Upper lobe of left lung (tissue), 6 donors: ENCODE data around the gene SEMA7A. TPM values are rescaled to one million over a fixed set of nuclear protein-coding genes. Genes with fewer than 3 reads are reported as not detected.

Experiments used
- ATAC-seq, 2 donors: fragments of 200-7000 bp; cut with Tn5 transposase; one replicate each; pipeline ENCODE4 v1.9.1; 2022; ENCODE audit warnings: mild to moderate bottlenecking in 2 of 2, moderate library complexity in 2 of 2; ENCODE audit not compliant: low FRiP score in 2 of 2
- DNase-seq, 2 donors: peaks; one replicate each; pipeline ENCODE4 v3.0.0-alpha.2; 2019 to 2020
- H3K27ac ChIP-seq, 4 donors: fragments of 200-600 bp; sonication (generic); one replicate each; pipeline ENCODE4 v1.5.1; 2016 to 2019
- H3K27me3 ChIP-seq, 4 donors: fragments of 200-600 bp; sonication (generic); one replicate each; pipeline ENCODE4 v1.5.1; 2017 to 2019
- H3K36me3 ChIP-seq, 4 donors: fragments of 200-600 bp; sonication (generic); one replicate each; pipeline ENCODE4 v1.5.1; 2016 to 2019
- H3K4me1 ChIP-seq, 4 donors: fragments of 200-600 bp; sonication (generic); one replicate each; pipeline ENCODE4 v1.5.1; 2018 to 2019
- H3K4me3 ChIP-seq, 4 donors: fragments of 200-600 bp; sonication (generic); one replicate each; pipeline ENCODE4 v1.5.1; 2017 to 2019; ENCODE audit warnings: mild to moderate bottlenecking in 2 of 4, moderate library complexity in 1 of 4
- H3K9me3 ChIP-seq, 4 donors: fragments of 200-600 bp; sonication (generic); one replicate each; pipeline ENCODE4 v1.5.1; 2018 to 2019
- EP300 ChIP-seq, 4 donors: sonication (generic); formaldehyde crosslinking; IDR thresholded peaks; one replicate each; pipeline ENCODE4 v1.5.1; 2017; ENCODE audit warnings: antibody characterized with exemption in 4 of 4, control low read depth in 2 of 4
- POLR2A ChIP-seq, 4 donors: fragments of 450-650 bp; IDR thresholded peaks; one replicate each; pipeline ENCODE4 v1.5.1; 2016 to 2017; ENCODE audit warnings: antibody characterized with exemption in 4 of 4, mild to moderate bottlenecking in 2 of 4
- POLR2AphosphoS5 ChIP-seq, 2 donors: sonication (generic); formaldehyde crosslinking; IDR thresholded peaks; one replicate each; pipeline ENCODE4 v1.5.1; 2017; ENCODE audit warnings: antibody characterized with exemption in 2 of 2
- WGBS, 2 donors: methylation state at CpG; one replicate each; pipeline ENCODE4 v1.1.5; 2017 to 2018; 5-methylcytosine and 5-hydroxymethylcytosine counted together
- total RNA-seq, 6 donors: library from RNA; depleted of rRNA in 4 of 6; stranded (reverse); fragments of >200 nt in 4 of 6; gene quantifications; one replicate each; pipeline versions ENCODE4 v1.1.0 to v1.2.1, GENCODE V29; 2016 to 2021
- TF ChIP-seq, protein P1 (sequence below), 6 experiments: fragments of 450-650 bp in 4 of 6; fragments of 200-600 bp in 2 of 6; sonication (generic) in 2 of 6; IDR thresholded peaks; one replicate each; pipeline ENCODE4 v1.5.1; 2016 to 2019; ENCODE audit warnings: antibody characterized with exemption in 6 of 6
- donor health status: DM: no; HTN: no; CAD: no; lungs with moderate emphysema.
- donor health status: DM: no; HTN: yes; CAD: no; lungs with severe emphysema.

Gene SEMA7A
- total RNA-seq, 6 donors from 2014 or later, result 1.0 to 9.1 (median 5.3) TPM

DNA sequence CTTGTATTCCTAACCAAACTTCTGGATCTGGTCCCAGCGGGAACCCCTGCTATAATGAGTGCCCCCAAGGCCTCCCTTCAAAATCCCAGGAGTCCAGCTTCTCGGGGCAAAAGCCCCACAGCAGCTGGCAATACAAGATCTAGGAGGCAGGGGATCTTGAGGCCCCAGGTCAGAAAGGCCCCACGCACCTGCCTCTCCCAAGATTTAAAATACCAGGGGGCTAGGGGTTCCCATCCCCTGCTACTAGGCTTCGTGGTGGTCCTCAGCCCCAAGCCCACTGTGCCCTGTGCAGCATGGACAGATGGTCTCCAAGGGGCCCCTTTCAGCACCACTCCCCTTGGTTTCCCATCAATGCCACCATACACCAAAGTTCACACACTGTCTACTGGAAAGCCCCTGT, 50.5 kb downstream of the SEMA7A start:
- WGBS, 2 donors, result 83 to 97% methylated on average over 2 to 4 of the region's 4 CpGs
- Histone ChIP-seq H3K27ac (peak overlapping the region in 1 of 4 donors; percentile 29), H3K36me3 (no peaks in the 10 kb centered on the region), H3K4me1 (peaks cover 17 to 40% (median 31%) of the 10 kb centered on the region in 4 donors), H3K9me3 (no peaks in the 10 kb centered on the region), H3K27me3 (no peaks in the 10 kb centered on the region), H3K4me3 (no peak overlapping the region)
- TF ChIP-seq POLR2AphosphoS5 (IDR thresholded peaks at IDR 0.05) (no peak), POLR2A (IDR thresholded peaks at IDR 0.05) (no peak)
- ATAC-seq (no peak), DNase-seq (no peak)

- peak; percentile 88 to 90 for ATAC-seq
- WGBS, 2 donors, result 40 to 59% methylated on average over 9 to 13 of the region's 13 CpGs
These were observed 51.5 kb downstream of the SEMA7A start for GRCh38 chr15:74382004-74382816.

GRCh38 chr15:74381481-74381880, 52.3 kb downstream of the SEMA7A start:
- WGBS, 2 donors, result 63 to 91% methylated on average over 4 to 5 of the region's 5 CpGs

More at GRCh38 chr15:74382004-74382816, 51.5 kb downstream of the SEMA7A start:
- H3K36me3 ChIP-seq, result no peaks in the 10 kb centered on the region
- H3K4me1 ChIP-seq, result peaks cover 17 to 37% (median 30%) of the 10 kb centered on the region in 4 donors
- no peaks in the 10 kb centered on the region for H3K27me3 ChIP-seq
- DNase-seq, result peak; percentile 89 to 91
- no peak for TF ChIP-seq POLR2A (IDR thresholded peaks at IDR 0.05)
- TF ChIP-seq, protein P1, sequence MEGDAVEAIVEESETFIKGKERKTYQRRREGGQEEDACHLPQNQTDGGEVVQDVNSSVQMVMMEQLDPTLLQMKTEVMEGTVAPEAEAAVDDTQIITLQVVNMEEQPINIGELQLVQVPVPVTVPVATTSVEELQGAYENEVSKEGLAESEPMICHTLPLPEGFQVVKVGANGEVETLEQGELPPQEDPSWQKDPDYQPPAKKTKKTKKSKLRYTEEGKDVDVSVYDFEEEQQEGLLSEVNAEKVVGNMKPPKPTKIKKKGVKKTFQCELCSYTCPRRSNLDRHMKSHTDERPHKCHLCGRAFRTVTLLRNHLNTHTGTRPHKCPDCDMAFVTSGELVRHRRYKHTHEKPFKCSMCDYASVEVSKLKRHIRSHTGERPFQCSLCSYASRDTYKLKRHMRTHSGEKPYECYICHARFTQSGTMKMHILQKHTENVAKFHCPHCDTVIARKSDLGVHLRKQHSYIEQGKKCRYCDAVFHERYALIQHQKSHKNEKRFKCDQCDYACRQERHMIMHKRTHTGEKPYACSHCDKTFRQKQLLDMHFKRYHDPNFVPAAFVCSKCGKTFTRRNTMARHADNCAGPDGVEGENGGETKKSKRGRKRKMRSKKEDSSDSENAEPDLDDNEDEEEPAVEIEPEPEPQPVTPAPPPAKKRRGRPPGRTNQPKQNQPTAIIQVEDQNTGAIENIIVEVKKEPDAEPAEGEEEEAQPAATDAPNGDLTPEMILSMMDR (IDR thresholded peaks at IDR 0.05), result peak; percentile 82 to 96 (median 94)
- no peak overlapping the region for H3K4me3 ChIP-seq
- H3K27ac ChIP-seq, result no peak overlapping the region
- no peaks in the 10 kb centered on the region for H3K9me3 ChIP-seq

GRCh38 chr15:74381190-74381453, 52.6 kb downstream of the SEMA7A start:
- WGBS, 2 donors, result 63 to 81% methylated on average over 2 of the region's 2 CpGs
- ATAC-seq (no peak), DNase-seq (no peak)
- Histone ChIP-seq H3K27me3 (no peaks in the 10 kb centered on the region), H3K27ac (no peak overlapping the region), H3K4me3 (no peak overlapping the region), H3K36me3 (no peaks in the 10 kb centered on the region), H3K4me1 (peaks cover 12 to 32% (median 24%) of the 10 kb centered on the region in 4 donors), H3K9me3 (no peaks in the 10 kb centered on the region)
- TF ChIP-seq POLR2A (IDR thresholded peaks at IDR 0.05), result no peak
- no peak for TF ChIP-seq POLR2AphosphoS5 (IDR thresholded peaks at IDR 0.05)
- TF ChIP-seq, protein P1 (IDR thresholded peaks at IDR 0.05), result no peak
- no peak for TF ChIP-seq EP300 (IDR thresholded peaks at IDR 0.05)

More at GRCh38 chr15:74381481-74381880, 52.3 kb downstream of the SEMA7A start:
- ATAC-seq, result no peak
- no peak overlapping the region for H3K4me3 ChIP-seq
- peaks cover 15 to 36% (median 27%) of the 10 kb centered on the region in 4 donors for H3K4me1 ChIP-seq
- H3K36me3 ChIP-seq, result no peaks in the 10 kb centered on the region
- TF ChIP-seq, protein P1 (IDR thresholded peaks at IDR 0.05), result no peak
- TF ChIP-seq POLR2A (IDR thresholded peaks at IDR 0.05) (no peak), POLR2AphosphoS5 (IDR thresholded peaks at IDR 0.05) (no peak), EP300 (IDR thresholded peaks at IDR 0.05) (no peak)
- no peak overlapping the region for H3K27ac ChIP-seq
- no peaks in the 10 kb centered on the region for H3K27me3 ChIP-seq
- H3K9me3 ChIP-seq, result no peaks in the 10 kb centered on the region
- DNase-seq, result no peak

DNA sequence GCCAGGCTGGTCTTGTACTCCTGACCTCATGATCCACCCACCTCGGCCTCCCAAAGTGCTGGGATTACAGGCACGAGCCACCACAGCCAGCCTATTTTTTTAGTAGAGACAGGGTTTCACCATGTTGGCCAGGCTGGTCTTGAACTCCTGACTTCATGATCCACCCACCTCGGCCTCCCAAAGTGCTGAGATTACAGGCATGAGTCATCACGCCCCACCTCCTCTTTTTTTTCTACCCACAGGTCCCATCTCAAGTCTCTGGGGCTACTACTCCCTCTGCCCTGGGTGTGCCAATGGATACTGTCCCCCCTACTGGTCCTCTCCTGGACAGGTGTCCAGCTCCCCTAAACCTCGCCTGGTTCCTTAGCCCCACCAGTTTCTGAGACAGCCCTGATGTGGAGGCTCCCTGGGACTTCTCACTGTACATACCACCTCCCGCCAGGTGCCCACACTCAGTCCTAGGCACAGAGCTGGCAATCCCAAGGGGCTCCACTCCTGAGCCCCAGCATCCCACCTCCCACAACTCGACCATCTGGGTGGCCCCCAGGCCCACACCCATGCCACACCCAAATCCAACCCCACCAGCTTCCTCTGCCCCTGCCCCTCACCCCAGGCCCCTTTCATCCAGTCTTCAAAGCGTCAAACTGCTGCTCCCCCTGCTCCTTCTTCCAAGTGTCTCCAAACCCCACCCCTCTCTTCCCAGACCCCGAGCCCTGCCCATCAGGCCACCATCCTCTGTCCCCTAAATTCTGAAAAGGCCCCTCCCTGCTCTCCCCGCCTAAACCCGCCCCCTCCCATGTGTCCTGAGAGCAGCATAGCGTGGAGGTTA, 53.2 kb downstream of the SEMA7A start:
- TF ChIP-seq POLR2AphosphoS5 (IDR thresholded peaks at IDR 0.05), result no peak
- Histone ChIP-seq H3K4me3 (no peak overlapping the region), H3K36me3 (no peaks in the 10 kb centered on the region), H3K9me3 (no peaks in the 10 kb centered on the region), H3K4me1 (peaks cover 8 to 27% (median 18%) of the 10 kb centered on the region in 4 donors), H3K27ac (no peak overlapping the region), H3K27me3 (no peaks in the 10 kb centered on the region)
- 74 to 77% methylated on average over 12 of the region's 12 CpGs for WGBS, 2 donors
- ATAC-seq (no peak), DNase-seq (no peak)
